Mononuclear cell (primary cell): ENCODE results near the gene ARHGAP26. TPM values are rescaled to one million over a fixed set of nuclear protein-coding genes. Genes with fewer than 3 reads are reported as not detected.

Experiments
- H3K27me3 ChIP-seq: 2 replicates; pipeline ENCODE4 v1.6.0; 2011; ENCODE audit warnings: low read length, control low read depth; ENCODE audit not compliant: insufficient read depth
- H3K4me1 ChIP-seq: 2 replicates; pipeline ENCODE4 v1.5.1; 2011; ENCODE audit warnings: mild to moderate bottlenecking, low read length, control low read depth; ENCODE audit not compliant: insufficient read depth
- H3K4me3 ChIP-seq: 2 replicates; pipeline ENCODE4 v1.5.1; 2011; ENCODE audit warnings: mild to moderate bottlenecking, low read length, moderate library complexity
- H3K9me3 ChIP-seq: 2 replicates; pipeline ENCODE4 v1.5.1; 2011; ENCODE audit warnings: low read depth, mild to moderate bottlenecking, control low read depth, low read length
- total RNA-seq: library from RNA; depleted of rRNA; stranded (reverse); fragments of >200 nt; gene quantifications from one replicate; pipeline ENCODE4 v1.2.3, GENCODE V29; 2012

Gene ARHGAP26
- total RNA-seq, 1 donor = 53.6 TPM

DNA sequence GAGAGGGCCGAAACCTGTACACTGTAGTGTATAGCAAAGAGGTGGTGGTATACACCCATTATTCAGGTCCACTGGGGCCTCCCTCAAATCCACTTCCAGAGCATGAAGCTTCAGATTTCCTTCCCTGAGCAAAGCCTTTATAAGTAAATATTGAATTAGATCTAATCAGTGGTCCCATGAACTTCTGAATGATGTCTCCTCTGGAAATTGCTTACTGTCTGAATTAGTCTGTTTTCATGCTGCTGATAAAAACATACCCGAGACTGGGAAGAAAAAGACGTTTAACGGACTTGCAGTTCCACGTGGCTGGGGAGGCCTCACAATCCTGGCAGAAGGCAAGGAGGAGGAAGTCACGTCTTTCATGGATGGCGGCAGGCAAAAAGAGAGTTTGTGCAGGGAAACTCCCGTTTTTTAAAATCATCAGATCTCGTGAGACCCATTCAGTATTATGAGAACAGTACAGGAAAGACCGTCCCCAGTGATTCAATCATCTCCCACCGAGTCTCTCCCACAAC is 439.8 kb downstream of the ARHGAP26 start:
- Histone ChIP-seq H3K4me1 (no peaks in the 10 kb centered on the region), H3K4me3 (no peak overlapping the region), H3K27me3 (no peaks in the 10 kb centered on the region), H3K9me3 (no peaks in the 10 kb centered on the region)

DNA sequence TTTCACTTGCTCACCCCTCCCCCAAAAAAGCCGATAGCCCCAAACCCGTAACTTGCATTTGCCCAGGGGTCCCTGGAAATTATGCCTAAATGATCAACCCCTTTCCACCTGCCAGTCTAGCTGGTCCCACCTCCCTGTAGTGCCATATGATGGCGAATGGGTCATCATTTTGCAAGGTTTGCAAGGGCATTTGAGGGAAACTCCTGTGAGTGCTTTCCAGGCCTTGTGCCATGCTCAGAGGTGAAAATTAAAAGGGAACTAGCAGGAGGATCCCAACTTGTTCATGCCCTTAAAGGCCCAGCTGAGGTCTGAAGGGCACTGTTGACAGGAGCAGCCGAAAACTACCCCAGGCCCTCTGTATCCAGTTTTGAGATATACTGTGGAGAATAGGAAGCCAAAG is 440.4 kb downstream of the ARHGAP26 start:
- Histone ChIP-seq H3K4me3 (no peak overlapping the region), H3K4me1 (no peaks in the 10 kb centered on the region), H3K9me3 (no peaks in the 10 kb centered on the region), H3K27me3 (no peaks in the 10 kb centered on the region)

DNA sequence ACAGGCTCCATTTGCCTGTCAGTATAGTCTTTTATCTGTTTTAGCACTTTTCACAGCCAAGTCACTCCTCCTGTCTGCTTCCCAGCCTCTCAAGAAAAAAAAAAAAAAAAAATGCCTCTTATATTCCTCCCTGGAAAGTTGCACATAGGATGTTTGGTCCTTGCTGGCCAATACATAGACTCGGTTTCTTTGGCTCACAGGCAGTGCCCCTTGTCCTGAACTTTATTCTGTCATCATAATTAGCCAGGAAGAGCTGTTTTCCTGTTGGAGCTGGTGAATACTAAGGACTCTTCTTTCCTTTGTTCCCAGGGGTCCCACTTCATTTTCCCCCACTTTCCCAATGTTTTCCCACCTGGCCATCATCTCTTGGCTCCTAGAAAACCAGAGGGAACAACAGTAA is 442.1 kb downstream of the ARHGAP26 start:
- H3K4me1 ChIP-seq = peaks cover 16% of the 10 kb centered on the region
- no peak overlapping the region for H3K4me3 ChIP-seq
- H3K27me3 ChIP-seq = no peaks in the 10 kb centered on the region
- no peaks in the 10 kb centered on the region for H3K9me3 ChIP-seq

DNA sequence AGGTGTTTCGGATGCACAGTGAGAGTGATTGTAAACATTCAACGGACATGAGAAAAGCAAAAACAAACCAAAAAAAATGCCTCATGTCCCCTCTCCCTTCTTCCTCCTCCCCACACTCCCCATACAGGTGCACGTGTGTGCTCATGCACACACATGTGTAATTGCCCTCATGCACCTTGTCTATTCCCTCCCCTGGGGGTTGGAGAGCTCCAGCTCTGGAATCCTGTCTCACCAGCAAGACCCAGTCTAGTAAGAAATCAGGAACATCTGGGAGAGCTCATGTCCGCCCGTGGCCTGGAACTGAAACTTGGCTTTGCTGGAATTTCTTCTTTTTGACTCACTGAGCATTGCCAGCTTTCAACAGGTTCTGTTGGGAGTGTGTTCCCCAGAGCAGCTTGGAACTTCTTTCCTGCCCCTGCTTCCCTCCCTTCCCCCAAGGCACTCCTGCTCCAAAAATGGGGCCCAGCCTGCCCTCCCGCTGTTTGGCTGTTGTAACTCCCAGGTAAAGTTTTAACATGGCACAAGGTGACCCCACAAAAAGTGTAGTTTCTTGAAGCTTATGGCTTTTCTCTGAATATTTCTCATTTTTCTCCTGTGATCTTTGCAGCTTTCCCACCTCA is 443.2 kb downstream of the ARHGAP26 start:
- no peaks in the 10 kb centered on the region for H3K9me3 ChIP-seq

DNA sequence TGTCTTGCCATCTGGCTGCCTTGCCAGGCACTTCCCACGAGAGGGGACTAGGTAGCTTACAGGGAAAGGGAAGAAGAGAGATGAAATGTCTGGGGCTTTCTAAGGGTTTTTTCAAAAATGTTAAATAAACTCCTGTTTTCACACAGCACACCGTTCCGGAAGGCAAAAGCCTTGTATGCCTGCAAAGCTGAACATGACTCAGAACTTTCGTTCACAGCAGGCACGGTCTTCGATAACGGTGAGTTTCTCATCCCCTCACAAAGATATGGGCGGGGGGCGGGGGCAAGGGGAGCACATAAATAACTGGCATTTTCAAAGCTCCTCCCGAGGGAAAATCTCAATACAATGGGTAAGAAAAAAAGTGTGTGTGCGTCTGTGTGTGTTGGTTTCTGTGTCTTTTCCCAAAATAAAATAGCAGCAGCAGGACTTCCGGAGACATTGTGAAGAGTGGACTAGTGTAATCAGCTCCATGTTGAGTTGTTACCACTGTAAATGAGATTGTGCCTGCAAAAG is 443.7 kb downstream of the ARHGAP26 start:
- Histone ChIP-seq H3K4me3 (no peak overlapping the region), H3K9me3 (no peaks in the 10 kb centered on the region), H3K27me3 (no peaks in the 10 kb centered on the region), H3K4me1 (peaks cover 19% of the 10 kb centered on the region)

More for the DNA sequence above, 443.2 kb downstream of the ARHGAP26 start:
- no peaks in the 10 kb centered on the region for H3K27me3 ChIP-seq
- H3K4me3 ChIP-seq = no peak overlapping the region
- H3K4me1 ChIP-seq = peaks cover 19% of the 10 kb centered on the region

DNA sequence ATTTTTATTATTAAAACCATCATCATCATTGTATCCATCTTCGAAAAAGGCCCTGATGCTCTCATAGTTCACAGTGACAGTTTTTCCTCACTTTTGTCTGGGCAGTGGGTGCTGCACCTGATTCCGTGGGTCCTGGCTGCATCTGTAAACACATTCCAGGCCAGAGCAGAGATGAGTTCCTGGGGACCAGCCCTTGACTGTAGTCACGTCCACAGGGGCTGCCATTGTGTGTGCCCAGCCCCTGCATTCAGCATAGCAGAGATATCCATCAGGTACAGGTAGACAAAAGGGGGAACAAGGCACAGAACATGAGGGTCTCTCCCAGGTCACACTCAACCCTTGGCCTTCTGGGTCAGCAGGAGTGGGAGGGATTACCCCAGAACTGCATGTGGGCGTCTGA is 444.3 kb downstream of the ARHGAP26 start:
- H3K27me3 ChIP-seq = no peaks in the 10 kb centered on the region
- peaks cover 19% of the 10 kb centered on the region for H3K4me1 ChIP-seq

DNA sequence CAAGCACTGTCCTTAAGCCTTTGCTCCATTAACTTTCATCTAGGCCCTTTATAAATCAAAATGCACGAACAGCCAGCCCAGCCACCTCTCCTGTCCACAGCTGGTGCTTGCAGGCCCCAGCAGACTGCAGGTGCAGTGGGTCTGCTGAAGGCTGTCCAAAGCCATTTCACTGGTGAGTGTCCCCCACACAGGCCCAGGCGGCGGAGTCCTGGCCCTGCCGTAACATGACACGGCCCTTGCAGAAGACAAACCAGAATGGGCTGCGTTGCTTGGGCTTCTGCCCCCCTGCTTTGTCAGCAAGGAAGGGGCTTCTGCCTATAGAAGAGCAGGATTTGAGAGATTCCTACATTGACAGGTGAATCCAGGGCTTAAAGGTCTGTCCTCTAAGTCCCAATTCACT is 444.7 kb downstream of the ARHGAP26 start:
- Histone ChIP-seq H3K9me3 (no peaks in the 10 kb centered on the region), H3K4me1 (peaks cover 19% of the 10 kb centered on the region), H3K27me3 (no peaks in the 10 kb centered on the region), H3K4me3 (no peak overlapping the region)

More for the DNA sequence above, 444.3 kb downstream of the ARHGAP26 start:
- Histone ChIP-seq H3K9me3 (no peaks in the 10 kb centered on the region), H3K4me3 (no peak overlapping the region)

DNA sequence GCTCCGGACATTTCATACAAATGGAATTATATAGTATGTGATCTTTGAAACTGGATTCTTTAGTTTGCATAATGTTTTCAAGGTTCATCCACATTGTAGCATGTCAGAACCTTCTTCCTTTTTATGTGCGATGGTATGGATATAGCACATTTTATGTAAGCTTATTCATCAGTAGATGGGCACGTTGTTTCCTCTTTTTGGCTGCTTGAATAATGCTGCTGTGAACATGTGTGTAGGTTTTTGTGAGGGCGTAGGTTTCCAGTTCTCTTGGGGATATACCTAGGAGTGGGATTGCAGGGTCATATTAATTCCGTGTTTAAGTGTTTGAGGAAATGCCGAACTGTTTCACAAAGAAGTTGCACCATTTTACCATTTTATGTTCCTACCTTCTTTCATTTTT is 445.5 kb downstream of the ARHGAP26 start:
- no peaks in the 10 kb centered on the region for H3K9me3 ChIP-seq
- no peaks in the 10 kb centered on the region for H3K27me3 ChIP-seq
- H3K4me3 ChIP-seq = no peak overlapping the region
- peaks cover 26% of the 10 kb centered on the region for H3K4me1 ChIP-seq

DNA sequence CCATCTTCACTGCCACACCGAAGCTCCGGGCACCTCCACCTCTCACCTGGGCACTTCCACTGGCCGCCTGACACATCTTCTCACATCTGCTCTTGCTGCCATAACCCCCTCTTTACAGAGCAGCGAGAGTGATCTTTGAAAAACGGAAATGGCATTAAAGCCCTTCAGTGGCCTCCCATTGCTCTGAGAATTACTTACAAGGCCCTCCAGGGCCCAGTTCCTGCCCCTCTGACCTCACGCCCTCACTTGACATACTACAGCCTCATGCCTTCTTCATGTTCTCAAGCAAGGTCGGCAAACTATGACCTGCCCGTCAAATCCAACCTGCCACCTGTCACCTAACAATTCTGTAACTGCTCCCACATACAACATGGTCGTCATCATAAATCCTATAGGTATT is 446.0 kb downstream of the ARHGAP26 start:
- Histone ChIP-seq H3K27me3 (no peaks in the 10 kb centered on the region), H3K4me1 (peaks cover 31% of the 10 kb centered on the region), H3K9me3 (no peaks in the 10 kb centered on the region), H3K4me3 (no peak overlapping the region)

DNA sequence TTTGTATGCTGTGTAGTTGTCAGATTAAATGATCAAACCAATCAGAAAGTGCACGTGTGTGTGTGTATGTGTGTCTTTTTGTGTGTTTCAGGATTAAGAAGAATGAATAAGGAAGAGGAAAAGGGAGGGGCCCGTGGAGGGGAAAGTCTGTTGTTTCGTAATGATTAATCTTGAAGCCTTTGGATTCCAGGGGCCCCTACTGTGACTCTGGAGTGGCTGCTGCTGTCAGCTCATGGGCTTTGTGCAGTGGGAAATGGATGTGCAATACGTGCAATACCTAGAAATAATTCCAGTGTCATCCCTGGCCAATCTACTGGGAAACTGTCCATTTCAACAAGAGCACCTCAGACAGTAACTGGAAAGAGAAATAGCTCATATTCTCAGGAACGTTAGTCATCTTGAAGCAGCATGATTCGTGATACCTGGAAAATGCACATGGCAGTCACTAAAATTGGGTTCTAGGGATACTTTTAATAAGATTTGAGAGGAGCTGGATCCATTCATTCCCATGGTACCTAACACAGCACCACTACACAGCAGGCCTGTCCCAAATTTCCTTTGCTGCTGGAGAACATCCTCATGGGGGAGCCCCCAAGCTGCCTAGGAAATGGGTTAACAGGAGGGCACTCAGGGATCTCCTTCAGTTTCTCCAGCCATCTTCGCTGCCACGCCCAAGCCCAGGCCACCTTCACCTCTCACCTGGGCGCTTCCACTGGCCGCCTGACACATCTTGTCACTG is 447.1 kb downstream of the ARHGAP26 start:
- H3K4me1 ChIP-seq = peaks cover 41% of the 10 kb centered on the region

DNA sequence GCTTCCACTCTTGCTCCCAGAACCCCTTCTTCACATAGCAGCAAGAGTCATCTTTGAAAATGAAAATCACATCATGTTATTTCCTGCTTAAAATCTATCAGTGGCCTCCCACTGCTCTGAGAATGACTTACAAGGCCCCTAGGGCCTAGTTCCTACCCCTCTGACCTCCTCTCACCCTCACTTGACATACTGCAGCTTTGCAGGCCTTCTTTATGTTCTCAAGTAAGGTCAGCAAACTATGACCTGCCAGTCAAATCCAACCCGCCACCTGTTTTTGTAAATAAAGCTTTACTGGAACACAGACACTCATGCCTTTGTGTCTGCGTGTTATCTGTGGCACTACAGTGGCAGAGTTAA is 447.6 kb downstream of the ARHGAP26 start:
- Histone ChIP-seq H3K9me3 (no peaks in the 10 kb centered on the region), H3K4me1 (peaks cover 47% of the 10 kb centered on the region), H3K27me3 (no peaks in the 10 kb centered on the region), H3K4me3 (no peak overlapping the region)

More for the DNA sequence above, 447.1 kb downstream of the ARHGAP26 start:
- no peaks in the 10 kb centered on the region for H3K9me3 ChIP-seq
- no peaks in the 10 kb centered on the region for H3K27me3 ChIP-seq
- no peak overlapping the region for H3K4me3 ChIP-seq

DNA sequence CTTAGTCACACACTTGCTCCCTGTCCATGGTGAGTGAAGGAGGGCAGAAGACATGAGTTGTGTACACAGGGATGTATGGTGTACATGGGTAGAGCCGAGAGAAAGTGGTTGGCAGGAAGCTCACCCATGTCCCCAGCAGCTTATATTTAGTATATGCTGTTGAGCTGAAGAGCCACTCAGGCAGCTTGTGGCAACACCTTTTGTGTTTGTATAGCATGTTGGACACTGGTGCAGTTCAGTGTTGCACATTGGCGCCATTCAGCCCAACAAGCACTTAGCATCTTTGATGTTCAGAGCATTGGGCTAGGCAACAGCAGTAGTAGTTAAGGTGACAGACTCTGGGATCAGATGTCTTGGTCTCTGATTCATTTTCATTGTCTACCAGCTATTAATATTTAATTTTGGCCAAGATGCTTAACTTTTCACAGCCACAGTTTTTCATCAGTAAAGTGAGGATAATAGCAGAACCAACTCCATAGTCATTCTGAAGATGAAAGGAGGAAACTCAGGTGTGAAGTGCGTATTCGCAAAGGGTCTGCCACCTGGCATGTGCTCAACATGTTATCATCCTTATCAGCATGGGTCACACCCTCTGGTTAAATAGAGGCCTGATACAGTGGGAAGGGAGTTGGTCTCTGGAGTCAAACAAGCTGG is 448.5 kb downstream of the ARHGAP26 start:
- H3K4me3 ChIP-seq = no peak overlapping the region
- H3K9me3 ChIP-seq = no peaks in the 10 kb centered on the region
- peaks cover 55% of the 10 kb centered on the region for H3K4me1 ChIP-seq
- no peaks in the 10 kb centered on the region for H3K27me3 ChIP-seq

DNA sequence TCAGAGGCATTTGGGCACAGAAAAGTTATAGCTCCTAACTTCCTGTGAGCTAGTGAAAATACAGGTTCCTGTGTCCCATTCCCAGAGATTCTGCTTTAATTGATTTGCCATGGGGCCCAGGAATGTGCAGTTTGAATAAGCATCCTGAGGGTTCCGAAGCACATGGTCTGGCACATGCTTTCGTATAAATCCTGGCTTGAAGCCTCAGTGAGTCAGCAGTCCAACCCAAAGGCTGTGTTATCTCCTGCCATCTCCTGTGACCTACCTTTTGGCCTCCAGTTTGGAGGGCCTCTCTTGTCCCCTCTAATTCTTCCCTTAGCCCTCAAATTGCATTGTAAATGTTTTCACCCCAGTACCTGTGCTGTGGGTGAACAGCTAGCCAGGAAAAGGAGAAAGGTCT is 449.5 kb downstream of the ARHGAP26 start:
- no peak overlapping the region for H3K4me3 ChIP-seq
- H3K27me3 ChIP-seq = no peaks in the 10 kb centered on the region
- H3K4me1 ChIP-seq = peaks cover 57% of the 10 kb centered on the region
- H3K9me3 ChIP-seq = no peaks in the 10 kb centered on the region

DNA sequence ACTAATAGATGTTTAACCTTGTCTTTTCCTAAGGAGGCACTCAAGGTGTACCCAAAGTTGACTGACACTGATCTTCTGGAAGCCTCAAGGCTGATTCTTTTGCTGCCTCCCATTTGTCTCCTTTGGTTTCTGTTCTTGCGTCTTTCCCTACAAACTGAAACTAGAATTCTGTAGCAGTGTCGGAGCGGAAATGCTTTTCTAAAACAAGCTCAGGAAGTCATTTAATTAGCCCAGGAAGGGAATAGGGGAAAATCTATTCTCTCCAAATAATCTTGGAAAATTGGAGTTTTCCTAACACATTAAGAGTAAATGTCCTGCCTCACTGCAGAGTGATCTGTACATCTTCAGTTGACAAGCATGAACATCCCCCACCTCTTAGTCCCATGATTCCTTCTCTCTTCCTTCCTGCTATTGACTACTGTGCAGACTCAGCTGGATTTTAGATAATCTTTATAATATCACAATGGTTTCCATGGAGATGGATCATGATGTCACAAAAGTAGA is 450.6 kb downstream of the ARHGAP26 start:
- H3K27me3 ChIP-seq = no peaks in the 10 kb centered on the region
- H3K4me1 ChIP-seq = peaks cover 56% of the 10 kb centered on the region
- H3K9me3 ChIP-seq = no peaks in the 10 kb centered on the region
- H3K4me3 ChIP-seq = no peak overlapping the region
